Caki2 (cell line): ENCODE data around the gene TNFAIP8L3. TPM values are rescaled to one million over a fixed set of nuclear protein-coding genes. Genes with fewer than 3 reads are reported as not detected.
A peak's percentile ranks its signal among the peaks of the same experiment; 100 is the strongest.
"Not testable (repeated sequence)": the region's sequence is repeated elsewhere in the genome, so short reads cannot be mapped to it uniquely, and the experiment has no call there.

ENCODE experiments used
- DNase-seq: peaks from one replicate; pipeline ENCODE4 v3.0.0-alpha.2; 2015; ENCODE audit warnings: low read depth
- in situ Hi-C: cut with HindIII; loops from 2 replicates; pipeline ENCODE4 v1.10.0; 2016; ENCODE audit warnings: low sequenced_read_pairs, low pct_unique_long_range_greater_than_20kb, mixed read lengths
- total RNA-seq: library from RNA; depleted of rRNA; stranded (reverse); fragments of >200 nt; shearing (Covaris generic); gene quantifications from 2 replicates; pipeline ENCODE4 v1.2.3, GENCODE V29; 2014; ENCODE audit warnings: low replicate concordance; rRNA removed

The TNFAIP8L3 gene
- total RNA-seq, 1 experiment from 2014 or later = 0.14 TPM

DNA sequence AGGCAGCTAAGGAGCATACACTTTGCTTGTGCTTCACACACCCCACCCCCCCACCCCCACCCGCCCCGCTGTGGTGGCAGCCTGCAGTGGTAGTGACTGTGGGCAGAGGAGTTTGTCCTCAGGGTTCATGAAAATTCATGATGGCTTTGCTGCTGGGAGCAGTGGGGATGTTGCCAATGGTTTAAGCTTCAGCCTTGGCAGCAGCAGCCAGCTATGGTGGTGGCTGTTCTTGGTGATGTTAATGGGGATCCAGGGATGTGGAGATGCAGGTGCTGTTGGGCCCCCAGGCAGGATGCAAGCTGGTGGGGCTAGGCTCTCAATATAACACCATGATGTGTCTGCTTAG, 55.8 kb downstream of the TNFAIP8L3 start:
- in situ Hi-C loops = no loop called here
- no peak for DNase-seq

DNA sequence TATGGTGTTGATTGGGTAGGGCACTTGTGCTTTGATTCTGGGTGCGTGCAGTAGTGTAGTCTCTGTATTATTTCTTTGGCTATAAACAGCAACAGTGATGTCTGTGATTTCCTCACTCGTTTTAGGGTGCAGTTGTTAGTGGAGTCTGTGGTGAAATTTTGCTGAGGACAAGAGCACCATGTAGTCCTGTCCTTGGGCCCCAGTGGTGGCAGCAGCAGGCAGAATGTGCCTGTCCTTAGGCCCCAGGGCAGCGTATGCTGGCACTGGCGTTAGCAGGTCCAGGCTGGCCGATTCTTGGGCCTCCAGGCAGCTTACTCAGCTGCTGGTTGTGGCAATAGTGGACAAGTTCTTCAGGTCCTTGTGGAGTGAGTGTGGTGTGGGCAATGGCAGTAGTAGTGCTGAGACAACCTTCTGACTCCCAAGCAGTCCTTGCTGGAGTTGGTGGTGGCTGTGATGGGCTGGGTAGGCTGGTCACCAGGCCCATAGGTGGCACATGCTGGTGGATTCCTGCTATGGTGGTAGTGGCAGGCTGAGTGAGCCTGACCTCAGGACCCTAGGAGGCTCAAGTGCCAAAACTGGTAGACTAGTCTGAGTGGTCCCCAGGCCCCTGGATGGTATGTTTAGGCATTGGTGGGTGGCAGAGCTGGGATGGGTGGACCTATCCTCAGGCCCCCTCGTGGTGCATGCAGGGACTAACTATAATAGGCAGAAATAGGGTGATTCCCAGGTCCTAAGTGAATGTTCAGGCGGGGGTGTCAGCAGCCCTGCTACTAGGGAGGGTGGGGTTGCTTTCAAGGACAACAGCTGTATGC, 56.3 kb downstream of the TNFAIP8L3 start:
- in situ Hi-C loops = no loop called here
- DNase-seq = no peak

- in situ Hi-C loops, DNase-seq: not testable (repeated sequence)
Measured at GRCh38 chr15:51037474-51037873, 57.2 kb downstream of the TNFAIP8L3 start.

GRCh38 chr15:51030649-51031316, 63.9 kb downstream of the TNFAIP8L3 start:
- DNase-seq = peak; percentile 59
- in situ Hi-C loops = no loop called here

DNA sequence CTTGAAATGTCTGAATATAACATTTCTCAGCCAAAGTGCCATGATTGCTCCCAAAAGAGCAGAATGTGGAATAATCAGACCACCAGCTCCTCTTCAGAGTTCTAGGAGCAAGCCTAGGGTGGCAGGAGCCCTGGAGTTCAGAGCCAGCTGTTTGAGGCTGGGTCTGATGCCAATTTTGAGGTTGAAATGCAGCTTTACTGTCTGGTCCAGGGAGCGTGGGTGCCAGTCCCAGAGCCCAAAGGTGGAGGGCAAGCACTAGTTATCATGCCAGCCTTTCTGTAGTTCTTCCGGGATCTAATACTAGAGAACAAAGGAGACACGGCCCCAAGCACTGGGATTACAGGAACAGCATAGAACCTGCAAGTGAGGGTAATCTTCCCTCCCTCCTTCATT, 69.3 kb downstream of the TNFAIP8L3 start:
- in situ Hi-C loops = no loop called here

DNA sequence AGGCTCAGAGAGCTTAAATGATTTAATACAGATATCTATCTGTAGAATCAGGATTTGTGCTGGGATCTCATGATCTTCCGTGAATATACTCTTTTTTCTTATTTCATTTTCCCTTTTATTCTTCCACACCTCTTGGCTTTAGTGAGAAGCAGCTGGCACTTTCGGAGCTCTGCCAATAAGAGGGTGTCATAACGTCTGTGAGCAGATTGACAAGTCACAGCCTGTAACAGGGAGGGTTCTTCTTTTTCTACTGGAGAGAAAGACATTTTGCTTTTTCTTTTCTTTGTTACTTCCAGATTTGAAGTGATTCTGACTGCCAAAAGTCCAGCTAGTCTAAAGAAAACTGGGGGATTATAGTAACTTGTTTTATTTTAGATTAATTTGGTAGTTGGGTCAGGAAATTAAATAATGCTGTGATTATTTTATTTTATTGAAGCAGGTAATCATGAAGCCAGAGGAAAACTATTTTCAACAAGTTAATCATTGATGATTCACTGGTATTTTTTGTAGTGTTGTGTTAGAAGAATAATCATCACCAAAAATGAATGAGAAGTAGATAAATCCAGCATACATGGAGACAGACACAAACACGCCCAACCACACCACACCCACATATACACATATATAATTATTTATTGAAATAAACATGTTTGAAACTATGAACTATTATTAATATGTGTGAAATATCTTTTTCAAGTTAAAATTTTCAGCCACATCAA, 69.8 kb downstream of the TNFAIP8L3 start:
- in situ Hi-C loops = no loop called here
- DNase-seq = no peak

More for the DNA sequence above, 69.3 kb downstream of the TNFAIP8L3 start:
- no peak for DNase-seq

DNA sequence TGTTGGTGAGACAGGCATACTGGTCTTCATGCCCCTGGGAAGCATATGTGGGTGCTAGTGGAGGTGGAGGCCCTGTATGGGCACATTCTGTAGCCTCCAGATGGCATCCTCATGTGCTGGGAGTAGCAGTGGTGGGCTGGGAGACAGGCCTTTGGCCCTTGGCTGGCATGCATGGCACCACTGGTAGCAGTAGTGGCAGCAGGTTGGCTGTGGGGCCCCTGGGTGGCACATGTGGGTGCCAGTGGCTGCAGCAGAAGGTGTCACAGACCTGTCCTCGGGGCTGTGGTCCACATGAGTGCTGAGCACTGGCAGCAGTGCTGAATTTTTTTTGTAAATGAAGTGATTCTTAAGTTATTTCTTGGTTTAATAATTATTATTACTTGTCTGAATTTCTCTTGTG, 71.2 kb downstream of the TNFAIP8L3 start:
- no peak for DNase-seq
- in situ Hi-C loops = no loop called here

DNA sequence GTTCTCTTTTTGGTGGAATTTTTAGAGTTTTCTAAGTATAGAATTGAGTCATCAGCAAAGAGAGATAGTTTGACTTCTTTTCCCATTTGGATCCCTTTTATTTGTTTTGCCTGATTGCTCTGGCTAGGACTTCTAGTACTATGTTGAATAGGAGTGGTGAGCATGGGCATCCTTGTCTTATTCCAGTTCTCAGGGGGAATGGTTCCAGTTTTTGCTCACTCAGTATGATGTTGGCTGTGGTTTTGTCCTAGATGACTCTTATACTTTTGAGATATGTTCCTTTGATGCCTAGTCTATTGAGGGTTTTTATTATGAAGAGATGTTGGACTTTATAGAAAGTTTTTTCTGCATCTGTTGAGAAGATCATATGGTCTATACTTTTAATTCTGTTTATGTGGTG, 72.5 kb downstream of the TNFAIP8L3 start:
- no peak for DNase-seq
- in situ Hi-C loops = no loop called here

DNA sequence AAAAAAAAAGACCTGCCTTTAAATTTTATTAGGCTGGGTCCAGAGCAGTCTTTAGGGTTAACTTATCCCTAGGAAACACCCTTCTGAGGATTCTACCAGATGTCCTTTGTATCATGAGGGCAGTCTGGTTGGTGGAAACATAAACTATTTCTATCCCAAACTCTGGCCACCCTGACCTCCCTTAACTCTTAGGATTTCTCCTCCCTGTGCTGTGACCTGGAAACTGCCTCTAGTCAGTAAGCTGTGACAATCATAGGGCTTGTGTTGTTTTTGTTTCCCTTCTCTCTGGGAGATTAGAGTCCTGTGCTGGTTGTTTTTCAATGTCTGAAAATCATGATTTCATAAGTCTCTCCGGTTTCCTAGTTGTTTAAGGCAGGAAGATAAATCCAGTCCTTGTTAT, 78.1 kb downstream of the TNFAIP8L3 start:
- DNase-seq = no peak
- in situ Hi-C loops = no loop called here

- DNase-seq = no peak
- in situ Hi-C loops = no loop called here
Measured at GRCh38 chr15:51011212-51011611, 83.5 kb downstream of the TNFAIP8L3 start.

DNA sequence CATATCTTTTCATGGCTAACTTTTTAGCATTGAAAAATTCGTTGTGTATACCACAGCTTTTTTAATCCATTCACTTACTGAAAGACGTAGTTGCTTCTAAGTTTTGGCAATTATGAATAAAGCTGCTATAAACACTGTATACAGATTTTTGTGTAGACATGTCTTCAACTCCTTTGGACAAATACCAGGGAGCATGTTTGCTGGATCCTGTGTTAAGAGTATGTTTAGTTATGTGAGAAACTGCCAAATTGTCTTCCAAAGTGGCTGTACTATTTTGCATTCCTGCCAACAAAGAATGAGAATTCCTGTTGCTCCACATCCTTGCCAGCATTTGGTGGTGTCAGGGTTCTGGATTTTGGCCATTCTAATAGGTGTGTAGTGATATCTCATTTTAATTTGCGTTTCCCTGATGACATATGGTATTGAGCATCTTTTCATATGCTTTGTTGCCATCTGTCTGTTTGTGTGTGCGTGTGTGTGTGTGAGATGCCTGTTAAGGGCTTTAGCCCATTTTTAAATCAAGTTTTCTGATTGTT, 87.5 kb downstream of the TNFAIP8L3 start:
- no peak for DNase-seq
- in situ Hi-C loops = no loop called here

Other genes with a start within 250 kb of the TNFAIP8L3 start
- 6.5 and 7.7 TPM in 2 replicates for gene AP4E1, start 186.2 kb downstream of the TNFAIP8L3 start, total RNA-seq
- not detected in 2 replicates for gene CYP19A1, start 243.7 kb upstream of the TNFAIP8L3 start, total RNA-seq
- not detected in 2 replicates for gene GLDN, start 246.7 kb upstream of the TNFAIP8L3 start, total RNA-seq